Mucosa of stomach (tissue), 1 donor: ENCODE data around the gene ZIK1.

ENCODE experiments used
- H3K27me3 ChIP-seq: one replicate; pipeline ENCODE4 v1.7.0; 2013; ENCODE audit warnings: mild to moderate bottlenecking, low read length; ENCODE audit not compliant: control insufficient read depth, insufficient read depth
- H3K36me3 ChIP-seq: one replicate; pipeline ENCODE4 v1.7.0; 2013; ENCODE audit warnings: low read length; ENCODE audit not compliant: control insufficient read depth, insufficient read depth
- H3K4me1 ChIP-seq: one replicate; pipeline ENCODE4 v1.7.0; 2013; ENCODE audit warnings: mild to moderate bottlenecking, low read length; ENCODE audit not compliant: control insufficient read depth, insufficient read depth
- H3K4me3 ChIP-seq: one replicate; pipeline ENCODE4 v1.7.0; 2013; ENCODE audit warnings: low read length
- H3K9ac ChIP-seq: one replicate; pipeline ENCODE4 v1.7.0; 2013; ENCODE audit warnings: mild to moderate bottlenecking, low read length, moderate library complexity
- H3K9me3 ChIP-seq: one replicate; pipeline ENCODE4 v1.7.0; 2013; ENCODE audit warnings: mild to moderate bottlenecking, low read length, moderate library complexity; ENCODE audit not compliant: control insufficient read depth
- donor health status: Pancreatic carcinoma.

ZIK1 gene

DNA sequence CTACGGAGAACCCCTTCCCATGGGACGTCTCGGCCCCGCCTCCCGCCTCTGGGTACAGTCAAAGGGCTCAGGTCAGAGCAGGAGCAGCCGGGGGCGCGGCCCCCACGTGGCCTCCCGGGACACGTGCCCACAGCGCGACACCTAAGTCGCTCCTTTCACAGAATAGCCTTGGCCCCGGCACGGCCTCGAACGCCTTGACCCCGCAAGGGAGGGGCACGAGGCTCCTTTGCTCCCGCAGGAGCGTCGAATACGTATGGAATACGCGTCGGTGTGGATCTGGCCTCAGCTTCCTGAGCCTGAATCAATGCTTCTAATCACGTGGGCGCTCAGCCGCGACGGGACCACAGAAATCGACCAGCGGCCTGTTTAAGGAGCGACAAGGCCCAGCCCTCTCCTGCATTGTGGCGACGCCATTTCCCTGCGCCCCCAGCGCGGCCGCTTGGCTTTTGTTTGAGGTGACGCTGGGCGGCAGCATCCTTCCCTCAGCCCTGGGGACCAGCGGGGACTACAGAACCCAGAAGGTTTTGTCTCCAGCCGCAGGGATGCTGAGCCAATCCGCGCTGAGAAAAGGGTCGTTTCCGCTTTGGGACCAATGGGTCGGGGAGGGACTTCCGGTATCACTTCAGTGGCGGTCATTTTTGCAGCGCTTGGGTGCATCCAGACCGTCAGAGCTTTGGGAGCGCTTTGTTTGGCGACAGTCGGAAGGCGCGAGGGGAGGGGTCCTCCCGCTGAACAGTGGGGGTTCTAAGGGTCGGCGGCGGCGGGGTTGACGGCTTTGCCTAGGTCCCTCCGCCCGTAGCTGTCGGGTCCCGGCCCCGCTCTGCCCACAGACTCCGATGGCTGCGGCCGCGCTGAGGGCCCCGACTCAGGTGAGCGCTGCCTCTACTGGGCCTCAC lies at the start of gene ZIK1:
ZIK1 (plus strand) TSS at position 625 of the 896 bp plus-strand sequence; CDS start at position 837, 212 bp downstream.
- Histone ChIP-seq H3K36me3 (no peaks in the 10 kb centered on the region), H3K9ac (peak within 1 kb of the TSS; percentile 42), H3K4me3 (peak within 1 kb of the TSS; percentile 40), H3K4me1 (peaks cover 6% of the 10 kb centered on the region), H3K9me3 (no peaks in the 10 kb centered on the region), H3K27me3 (no peaks in the 10 kb centered on the region)

DNA sequence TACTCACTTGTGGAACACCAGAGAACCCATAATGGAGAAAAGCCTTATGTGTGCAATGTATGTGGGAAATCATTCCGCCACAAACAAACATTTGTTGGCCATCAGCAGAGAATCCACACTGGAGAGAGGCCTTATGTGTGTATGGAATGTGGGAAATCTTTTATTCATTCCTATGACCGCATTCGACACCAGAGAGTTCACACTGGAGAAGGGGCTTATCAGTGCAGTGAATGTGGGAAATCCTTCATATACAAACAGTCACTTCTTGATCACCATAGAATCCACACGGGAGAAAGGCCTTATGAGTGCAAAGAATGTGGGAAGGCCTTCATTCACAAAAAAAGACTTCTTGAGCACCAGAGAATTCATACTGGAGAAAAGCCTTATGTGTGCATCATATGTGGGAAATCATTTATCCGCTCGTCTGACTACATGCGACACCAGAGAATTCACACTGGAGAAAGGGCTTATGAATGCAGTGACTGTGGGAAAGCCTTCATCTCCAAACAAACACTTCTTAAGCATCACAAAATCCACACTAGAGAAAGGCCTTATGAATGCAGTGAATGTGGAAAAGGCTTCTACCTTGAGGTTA lies 45.9 kb upstream of the ZIK1 start:
- no peak overlapping the region for H3K4me3 ChIP-seq
- peaks cover 47% of the 10 kb centered on the region for H3K9me3 ChIP-seq
- H3K9ac ChIP-seq, result no peak overlapping the region
- peaks cover 18% of the 10 kb centered on the region for H3K36me3 ChIP-seq
- H3K27me3 ChIP-seq, result no peaks in the 10 kb centered on the region
- H3K4me1 ChIP-seq, result no peaks in the 10 kb centered on the region

DNA sequence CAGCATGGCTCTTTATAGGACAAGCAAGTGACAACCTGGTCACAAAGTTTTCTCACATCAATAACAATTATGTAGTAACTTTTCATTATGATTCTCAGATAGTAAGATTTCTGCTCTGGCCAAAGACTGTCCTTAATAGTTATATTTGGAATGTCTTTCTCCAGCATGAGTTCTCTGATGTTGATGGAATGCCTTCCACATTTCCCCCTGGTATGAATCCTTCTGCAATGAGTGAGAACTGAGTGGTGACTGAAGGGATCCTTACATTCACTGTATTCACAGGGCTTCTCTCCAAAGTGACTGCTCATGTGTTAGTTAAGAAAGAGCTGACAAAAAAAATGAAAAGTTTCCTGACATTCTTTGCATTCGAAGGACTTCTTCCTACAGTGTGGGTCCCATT lies 37.4 kb upstream of the ZIK1 start:
- no peak overlapping the region for H3K9ac ChIP-seq
- no peaks in the 10 kb centered on the region for H3K27me3 ChIP-seq
- H3K4me1 ChIP-seq, result no peaks in the 10 kb centered on the region
- peaks cover 61% of the 10 kb centered on the region for H3K9me3 ChIP-seq
- peaks cover 29% of the 10 kb centered on the region for H3K36me3 ChIP-seq
- no peak overlapping the region for H3K4me3 ChIP-seq

DNA sequence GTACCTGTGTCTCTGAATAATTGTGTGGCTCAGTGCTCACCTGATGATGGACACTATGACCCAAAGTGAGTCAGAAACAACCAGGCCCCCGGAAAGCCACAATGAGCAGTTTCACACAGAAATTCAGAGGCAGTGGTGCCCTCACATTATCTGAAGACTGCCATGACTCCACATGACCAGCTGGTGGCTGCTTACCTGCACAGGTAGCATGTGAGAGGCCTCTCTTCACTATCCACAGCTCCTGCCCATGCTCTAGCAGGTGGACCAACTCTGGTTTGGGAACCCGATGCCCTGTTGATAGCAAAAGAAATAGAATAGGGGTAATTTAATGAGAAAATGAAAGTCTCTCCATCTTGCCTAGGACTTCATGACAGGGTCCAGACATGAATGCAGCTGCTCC lies 31.5 kb upstream of the ZIK1 start:
- H3K4me1 ChIP-seq, result no peaks in the 10 kb centered on the region
- H3K9me3 ChIP-seq, result peaks cover 27% of the 10 kb centered on the region
- no peak overlapping the region for H3K4me3 ChIP-seq
- H3K9ac ChIP-seq, result no peak overlapping the region
- H3K36me3 ChIP-seq, result peaks cover 40% of the 10 kb centered on the region
- H3K27me3 ChIP-seq, result no peaks in the 10 kb centered on the region

DNA sequence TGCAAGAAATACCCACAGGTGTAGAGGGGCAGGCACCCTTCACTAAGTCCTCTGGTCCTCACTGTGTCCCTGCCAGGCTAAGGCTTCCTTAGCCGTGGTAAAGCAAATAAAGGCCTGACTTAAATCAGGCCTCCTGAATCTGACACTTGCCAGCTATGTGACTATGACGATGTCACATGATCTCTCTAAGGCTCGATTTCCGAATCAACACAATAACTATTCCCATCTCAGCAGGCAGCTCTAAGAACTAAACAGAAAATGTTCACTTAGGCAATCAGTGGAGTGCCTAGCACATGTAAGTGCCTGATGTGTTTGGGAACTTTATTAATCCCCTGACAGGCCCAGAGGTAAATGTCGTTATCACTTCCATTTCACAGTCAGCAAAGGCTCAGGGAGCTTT lies 26.3 kb upstream of the ZIK1 start:
- H3K4me1 ChIP-seq, result peaks cover 10% of the 10 kb centered on the region
- no peaks in the 10 kb centered on the region for H3K9me3 ChIP-seq
- no peak overlapping the region for H3K4me3 ChIP-seq
- no peaks in the 10 kb centered on the region for H3K27me3 ChIP-seq
- H3K36me3 ChIP-seq, result peaks cover 12% of the 10 kb centered on the region
- H3K9ac ChIP-seq, result no peak overlapping the region

DNA sequence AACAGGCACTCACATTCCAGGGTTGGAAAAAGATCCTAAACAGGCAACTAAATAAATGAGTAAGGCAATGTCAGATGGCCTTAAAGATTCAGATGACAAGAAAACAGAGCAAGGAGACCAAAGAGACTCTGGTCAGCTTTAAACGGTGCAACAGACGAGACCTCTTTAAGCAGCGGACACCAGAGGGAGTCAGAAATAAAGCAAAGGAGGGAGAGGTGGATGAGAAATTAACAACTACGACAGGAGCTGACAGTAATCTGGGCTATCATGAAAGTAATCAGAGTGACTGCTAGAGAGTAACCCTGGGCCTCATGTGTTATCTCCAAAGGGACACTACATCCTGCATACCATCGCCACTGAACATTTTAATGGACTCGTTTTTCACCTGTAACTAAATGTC lies 25.4 kb upstream of the ZIK1 start:
- H3K9me3 ChIP-seq, result no peaks in the 10 kb centered on the region
- H3K9ac ChIP-seq, result peak overlapping the region; percentile 62
- H3K27me3 ChIP-seq, result no peaks in the 10 kb centered on the region
- peaks cover 9% of the 10 kb centered on the region for H3K36me3 ChIP-seq
- peaks cover 10% of the 10 kb centered on the region for H3K4me1 ChIP-seq
- H3K4me3 ChIP-seq, result peak overlapping the region; percentile 49

DNA sequence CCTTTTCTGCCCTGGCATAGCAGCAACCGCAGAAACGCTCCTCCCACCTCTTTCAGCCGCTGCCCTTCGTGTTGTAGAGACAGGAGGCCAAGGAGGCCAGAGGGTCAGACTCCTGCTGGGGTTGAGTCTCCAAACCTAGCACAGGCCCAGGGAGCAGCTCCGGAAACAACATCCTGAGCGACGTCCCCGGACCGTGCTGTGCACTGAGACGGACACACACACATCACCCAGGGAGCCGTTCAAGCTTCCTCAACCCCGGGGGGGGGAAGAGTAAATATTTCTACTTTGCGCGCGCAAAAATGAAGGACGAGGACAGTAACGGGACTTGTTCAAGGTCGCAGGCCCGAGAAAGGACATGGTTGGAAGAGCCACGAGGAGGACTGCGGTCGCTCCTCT lies 24.9 kb upstream of the ZIK1 start:
- peak overlapping the region; percentile 62 for H3K9ac ChIP-seq
- peaks cover 10% of the 10 kb centered on the region for H3K4me1 ChIP-seq
- peaks cover 9% of the 10 kb centered on the region for H3K36me3 ChIP-seq
- H3K4me3 ChIP-seq, result peak overlapping the region; percentile 49
- no peaks in the 10 kb centered on the region for H3K9me3 ChIP-seq
- no peaks in the 10 kb centered on the region for H3K27me3 ChIP-seq

DNA sequence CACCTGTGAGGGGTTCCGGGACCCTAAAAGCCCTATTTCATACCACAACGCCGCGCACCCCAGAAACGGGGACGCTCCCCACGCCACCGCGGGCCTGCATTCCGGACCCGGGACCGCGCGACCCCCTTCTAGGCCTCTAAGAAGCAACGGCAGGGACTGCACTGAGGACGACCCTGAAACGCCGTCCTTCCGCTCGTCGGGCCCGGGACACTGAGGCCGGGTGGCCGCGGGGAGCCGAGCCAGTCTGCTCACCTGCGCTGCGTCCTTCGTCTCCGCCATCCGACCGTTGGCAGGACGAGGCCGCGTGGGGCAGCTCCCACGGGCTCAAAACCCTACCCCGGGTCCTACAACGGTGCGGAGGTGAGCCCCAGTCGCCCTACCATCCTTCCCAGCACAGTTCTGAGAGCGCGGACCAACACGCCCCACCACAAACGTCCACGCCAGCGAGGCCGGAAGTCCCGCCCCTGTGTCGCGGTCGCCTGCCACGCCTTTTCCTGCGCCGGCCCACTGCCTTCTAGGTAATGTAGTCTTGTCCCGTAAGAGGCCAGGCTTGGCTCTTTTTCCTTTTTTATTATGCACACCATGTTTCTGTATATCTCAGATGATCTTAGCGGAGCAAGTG lies 24.4 kb upstream of the ZIK1 start, which contains the start of gene ZNF550:
ZNF550 (minus strand) TSS at position 460 of the 622 bp plus-strand sequence; CDS start at position 279, 181 bp downstream.
- Histone ChIP-seq H3K9me3 (no peaks in the 10 kb centered on the region), H3K4me1 (peaks cover 10% of the 10 kb centered on the region), H3K4me3 (peak within 1 kb of the TSS; percentile 49), H3K27me3 (no peaks in the 10 kb centered on the region), H3K9ac (peak within 1 kb of the TSS; percentile 62), H3K36me3 (peaks cover 9% of the 10 kb centered on the region)

DNA sequence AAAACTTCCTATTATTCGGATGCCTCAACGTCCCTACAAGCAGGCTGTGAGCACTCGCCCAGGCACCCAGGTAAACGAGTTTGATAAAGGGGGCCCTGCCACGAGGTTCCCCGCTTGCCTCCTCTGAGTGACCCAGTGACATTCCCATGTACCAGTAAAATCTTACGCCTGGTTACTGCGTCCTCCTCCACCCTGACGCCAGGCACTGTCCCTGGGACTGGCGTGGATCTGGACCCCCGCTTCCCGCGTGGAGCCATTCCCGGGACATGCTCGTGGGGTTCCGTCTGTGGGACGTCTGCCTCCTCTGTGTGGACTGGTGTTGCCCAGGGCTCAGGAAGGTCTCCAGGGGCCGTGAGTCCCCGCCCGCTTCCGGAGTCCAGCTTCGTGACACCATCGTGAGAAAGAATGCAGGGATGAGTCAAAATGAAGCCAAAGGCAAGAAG lies 23.9 kb upstream of the ZIK1 start:
- H3K9ac ChIP-seq, result peak overlapping the region; percentile 62
- H3K27me3 ChIP-seq, result no peaks in the 10 kb centered on the region
- H3K4me1 ChIP-seq, result peaks cover 10% of the 10 kb centered on the region
- H3K36me3 ChIP-seq, result peaks cover 9% of the 10 kb centered on the region
- H3K9me3 ChIP-seq, result no peaks in the 10 kb centered on the region
- peak overlapping the region; percentile 49 for H3K4me3 ChIP-seq

DNA sequence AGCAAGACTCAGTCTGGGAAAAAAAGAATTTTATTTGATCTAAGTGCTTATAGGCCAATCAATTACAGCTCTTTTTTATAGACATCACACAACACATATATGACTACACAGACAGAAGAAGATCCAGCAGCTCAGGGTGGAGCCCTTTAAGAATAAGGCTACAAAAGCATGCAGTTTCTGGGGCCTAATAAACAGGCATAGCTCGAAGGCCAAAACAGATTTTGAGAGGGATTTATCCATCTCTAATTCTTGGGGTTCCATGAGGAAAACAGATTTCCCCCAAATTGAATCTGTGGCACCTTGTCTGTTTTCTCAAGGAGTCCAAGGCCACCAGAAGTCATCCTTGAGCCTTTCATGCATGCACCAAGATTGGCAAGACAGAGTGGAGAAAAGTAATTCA lies 20.4 kb upstream of the ZIK1 start:
- Histone ChIP-seq H3K9ac (no peak overlapping the region), H3K9me3 (peaks cover 13% of the 10 kb centered on the region), H3K4me1 (peaks cover 8% of the 10 kb centered on the region), H3K36me3 (no peaks in the 10 kb centered on the region), H3K4me3 (no peak overlapping the region), H3K27me3 (no peaks in the 10 kb centered on the region)

DNA sequence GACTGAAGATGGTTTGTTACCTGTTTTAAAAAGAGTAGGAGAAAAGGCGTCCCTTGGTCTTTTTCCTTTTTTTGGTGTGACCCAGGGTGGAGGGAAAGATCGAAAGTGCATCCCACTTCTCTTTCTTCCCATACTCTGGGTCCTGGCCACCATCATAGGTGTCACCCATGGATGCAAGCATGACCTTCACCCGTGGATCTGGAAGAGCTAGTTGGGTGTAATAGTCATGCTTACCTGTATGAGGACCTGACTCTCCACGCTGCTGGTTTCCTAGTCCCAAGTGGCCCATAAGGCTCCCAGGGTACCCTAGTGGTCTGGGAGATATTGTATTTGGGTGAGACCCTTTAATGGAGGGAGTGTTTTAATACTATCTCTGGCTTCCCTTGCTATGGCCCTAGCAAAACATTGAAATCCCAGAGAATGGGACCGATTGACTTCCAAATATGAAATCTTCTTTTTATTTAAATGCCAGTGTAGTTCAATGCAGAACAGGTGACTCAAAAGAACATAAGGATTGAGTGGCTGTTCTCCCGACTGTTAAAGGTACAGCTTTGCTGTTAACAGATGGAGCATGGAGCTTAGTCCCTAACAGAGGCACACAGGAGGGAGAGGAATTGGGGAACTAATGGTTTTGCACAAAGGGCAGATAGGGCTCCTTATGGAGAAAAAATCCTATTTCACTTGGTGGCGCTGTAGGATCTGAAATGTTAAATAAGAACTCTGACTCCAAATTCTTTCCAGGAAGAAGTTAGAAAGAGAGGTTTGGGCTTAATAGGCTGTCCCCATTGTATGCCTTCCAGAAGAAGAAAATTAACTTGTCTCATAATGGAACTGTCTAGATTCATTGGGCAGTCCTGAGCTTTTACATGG lies 17.3 kb upstream of the ZIK1 start:
- H3K9ac ChIP-seq, result no peak overlapping the region
- no peaks in the 10 kb centered on the region for H3K4me1 ChIP-seq
- no peak overlapping the region for H3K4me3 ChIP-seq
- peaks cover under 1% of the 10 kb centered on the region for H3K36me3 ChIP-seq
- H3K27me3 ChIP-seq, result no peaks in the 10 kb centered on the region
- peaks cover 21% of the 10 kb centered on the region for H3K9me3 ChIP-seq
